Heart left ventricle (tissue), 13 donors: ENCODE measurements around the gene ZNF735.

Source experiments
- POLR2A ChIP-seq, 2 donors: fragments of 450-650 bp; IDR thresholded peaks; one replicate each; pipeline ENCODE4 v1.6.1; 2017; ENCODE audit warnings: antibody characterized with exemption in 2 of 2, mild to moderate bottlenecking in 2 of 2, moderate library complexity in 2 of 2
- TF ChIP-seq, protein P1 (sequence below), 12 donors: fragments of 200-600 bp; sonication (generic) in 4 of 12; IDR thresholded peaks; one replicate each; pipeline versions ENCODE4 v1.5.0 to v1.8.0; 2018 to 2022; ENCODE audit warnings: antibody characterized with exemption in 12 of 12, mild to moderate bottlenecking in 5 of 12
- donor health status: ischemic (EF 13 %, LVEDD 7.1; RV severe dilation, severe dysfunction).
- donor health status: DM: no; HTN: yes; CAD: no.
- donor health status: DM: no; HTN: no; CAD: no.
- donor health status: ischemic (EF 25% LVEDD 6.9; RV normal size, moderate dysfunction).
- donor health status: ischemic (EF 25% LVEDD 5.7; RV mildly dilated, moderate dysfunction).
- donor health status: ischemic (EF 35%, LVEDD 5.7; RV mildly dilated, moderate dysfunction).
- donor health status: nonischemic (EF 11% LVEDD 7.7; RV severe dilation, severe dysfunction).
- donor health status: DM: yes; HTN: yes; CAD: no.
- donor health status: PGD.
- donor health status: ischemic (EF 29% LVEDD 5.4; RV normal size, mild dysfunction).
- donor health status: nonischemic (EF 23%, LVEDD 6.1; RV moderate dilation, normal function).

DNA sequence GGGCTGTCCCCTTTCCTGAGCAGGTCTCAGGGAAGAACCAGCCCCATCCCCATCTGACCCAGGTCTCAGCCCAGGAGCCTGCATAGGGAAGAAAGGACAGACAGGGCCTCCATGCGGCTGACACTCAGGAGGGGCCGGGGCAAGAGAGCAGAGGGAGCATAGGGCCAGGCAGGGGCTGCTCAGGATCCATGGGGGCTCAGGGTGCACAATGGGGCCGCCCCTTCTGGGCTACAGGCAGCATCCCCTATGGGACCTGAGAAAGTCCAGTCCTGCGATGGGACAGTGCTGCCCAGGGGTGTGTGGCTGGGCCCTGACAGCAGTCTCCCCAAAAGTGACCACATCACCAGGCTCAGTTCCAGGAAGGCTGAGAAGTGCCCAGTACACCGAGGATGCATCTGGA is 32.7 kb upstream of the ZNF735 start:
- TF ChIP-seq, protein P1, sequence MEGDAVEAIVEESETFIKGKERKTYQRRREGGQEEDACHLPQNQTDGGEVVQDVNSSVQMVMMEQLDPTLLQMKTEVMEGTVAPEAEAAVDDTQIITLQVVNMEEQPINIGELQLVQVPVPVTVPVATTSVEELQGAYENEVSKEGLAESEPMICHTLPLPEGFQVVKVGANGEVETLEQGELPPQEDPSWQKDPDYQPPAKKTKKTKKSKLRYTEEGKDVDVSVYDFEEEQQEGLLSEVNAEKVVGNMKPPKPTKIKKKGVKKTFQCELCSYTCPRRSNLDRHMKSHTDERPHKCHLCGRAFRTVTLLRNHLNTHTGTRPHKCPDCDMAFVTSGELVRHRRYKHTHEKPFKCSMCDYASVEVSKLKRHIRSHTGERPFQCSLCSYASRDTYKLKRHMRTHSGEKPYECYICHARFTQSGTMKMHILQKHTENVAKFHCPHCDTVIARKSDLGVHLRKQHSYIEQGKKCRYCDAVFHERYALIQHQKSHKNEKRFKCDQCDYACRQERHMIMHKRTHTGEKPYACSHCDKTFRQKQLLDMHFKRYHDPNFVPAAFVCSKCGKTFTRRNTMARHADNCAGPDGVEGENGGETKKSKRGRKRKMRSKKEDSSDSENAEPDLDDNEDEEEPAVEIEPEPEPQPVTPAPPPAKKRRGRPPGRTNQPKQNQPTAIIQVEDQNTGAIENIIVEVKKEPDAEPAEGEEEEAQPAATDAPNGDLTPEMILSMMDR (IDR thresholded peaks at IDR 0.05): no peak
- no peak for TF ChIP-seq POLR2A (IDR thresholded peaks at IDR 0.05)
